Peyer's patch (tissue), 4 donors: ENCODE results near the gene SLC22A13. TPM values are rescaled to one million over a fixed set of nuclear protein-coding genes. Genes with fewer than 3 reads are reported as not detected.

Experiments
- DNase-seq, 3 donors: peaks; one replicate each; pipeline ENCODE4 v3.0.0-alpha.2; 2017 to 2019
- H3K27ac ChIP-seq, 4 donors: fragments of 200-600 bp; sonication (generic); one replicate each; pipeline ENCODE4 v1.5.1; 2016 to 2019
- H3K27me3 ChIP-seq, 2 donors: fragments of 200-600 bp; sonication (generic); one replicate each; pipeline ENCODE4 v1.5.1; 2019
- H3K36me3 ChIP-seq, 3 donors: fragments of 200-600 bp; sonication (generic); one replicate each; pipeline ENCODE4 v1.5.1; 2016 to 2019
- H3K4me1 ChIP-seq, 4 donors: fragments of 200-600 bp; sonication (generic); one replicate each; pipeline ENCODE4 v1.5.1; 2016 to 2019
- H3K4me3 ChIP-seq, 4 donors: fragments of 200-600 bp; sonication (generic); 1 replicate in 3 of 4; 2 replicates in 1 of 4; pipeline ENCODE4 v1.5.1; 2016 to 2019; ENCODE audit warnings: mild to moderate bottlenecking in 1 of 4
- H3K9me3 ChIP-seq, 4 donors: fragments of 200-600 bp; sonication (generic); one replicate each; pipeline ENCODE4 v1.5.1; 2016 to 2019; ENCODE audit warnings: mild to moderate bottlenecking in 1 of 4
- POLR2A ChIP-seq, 2 donors: fragments of 450-650 bp; IDR thresholded peaks; one replicate each; pipeline ENCODE4 v1.5.1; 2017; ENCODE audit warnings: antibody characterized with exemption in 2 of 2, mild to moderate bottlenecking in 2 of 2, moderate library complexity in 2 of 2
- total RNA-seq, 4 donors: library from RNA; depleted of rRNA; stranded (reverse); fragments of >200 nt; gene quantifications; one replicate each; pipeline ENCODE4 v1.1.0, GENCODE V29; 2016
- TF ChIP-seq, protein P1 (sequence below), 6 experiments: fragments of 450-650 bp in 4 of 6; fragments of 200-600 bp in 2 of 6; sonication (generic) in 1 of 6; IDR thresholded peaks; one replicate each; pipeline ENCODE4 v1.5.1; 2017 to 2019; ENCODE audit warnings: antibody characterized with exemption in 6 of 6, mild to moderate bottlenecking in 3 of 6, moderate library complexity in 1 of 6

SLC22A13 gene
- total RNA-seq, 4 donors from 2014 or later: 1.4 to 5.0 (median 1.7) TPM; not detected in 1

GRCh38 chr3:38226273-38226672, 39.3 kb upstream of the SLC22A13 start:
- Histone ChIP-seq H3K27ac (no peak overlapping the region), H3K9me3 (no peaks in the 10 kb centered on the region), H3K4me3 (no peak overlapping the region), H3K4me1 (no peaks in the 10 kb centered on the region), H3K36me3 (peaks cover 0 to 63% (median 0%) of the 10 kb centered on the region in 3 donors), H3K27me3 (no peaks in the 10 kb centered on the region)
- DNase-seq: no peak
- no peak for TF ChIP-seq POLR2A (IDR thresholded peaks at IDR 0.05)
- TF ChIP-seq, protein P1, sequence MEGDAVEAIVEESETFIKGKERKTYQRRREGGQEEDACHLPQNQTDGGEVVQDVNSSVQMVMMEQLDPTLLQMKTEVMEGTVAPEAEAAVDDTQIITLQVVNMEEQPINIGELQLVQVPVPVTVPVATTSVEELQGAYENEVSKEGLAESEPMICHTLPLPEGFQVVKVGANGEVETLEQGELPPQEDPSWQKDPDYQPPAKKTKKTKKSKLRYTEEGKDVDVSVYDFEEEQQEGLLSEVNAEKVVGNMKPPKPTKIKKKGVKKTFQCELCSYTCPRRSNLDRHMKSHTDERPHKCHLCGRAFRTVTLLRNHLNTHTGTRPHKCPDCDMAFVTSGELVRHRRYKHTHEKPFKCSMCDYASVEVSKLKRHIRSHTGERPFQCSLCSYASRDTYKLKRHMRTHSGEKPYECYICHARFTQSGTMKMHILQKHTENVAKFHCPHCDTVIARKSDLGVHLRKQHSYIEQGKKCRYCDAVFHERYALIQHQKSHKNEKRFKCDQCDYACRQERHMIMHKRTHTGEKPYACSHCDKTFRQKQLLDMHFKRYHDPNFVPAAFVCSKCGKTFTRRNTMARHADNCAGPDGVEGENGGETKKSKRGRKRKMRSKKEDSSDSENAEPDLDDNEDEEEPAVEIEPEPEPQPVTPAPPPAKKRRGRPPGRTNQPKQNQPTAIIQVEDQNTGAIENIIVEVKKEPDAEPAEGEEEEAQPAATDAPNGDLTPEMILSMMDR (IDR thresholded peaks at IDR 0.05): no peak

- TF ChIP-seq, protein P1 (IDR thresholded peaks at IDR 0.05): no peak
- no peak for TF ChIP-seq POLR2A (IDR thresholded peaks at IDR 0.05)
- H3K27me3 ChIP-seq: no peaks in the 10 kb centered on the region
- H3K9me3 ChIP-seq: no peaks in the 10 kb centered on the region
- peaks cover 0 to 61% (median 0%) of the 10 kb centered on the region in 3 donors for H3K36me3 ChIP-seq
- no peak overlapping the region for H3K27ac ChIP-seq
- no peaks in the 10 kb centered on the region for H3K4me1 ChIP-seq
- H3K4me3 ChIP-seq: no peak overlapping the region
- DNase-seq: no peak
Measured at GRCh38 chr3:38227989-38228388, 37.6 kb upstream of the SLC22A13 start.

- Histone ChIP-seq H3K4me3 (no peak overlapping the region), H3K27ac (no peak overlapping the region), H3K27me3 (no peaks in the 10 kb centered on the region), H3K36me3 (peaks cover 0 to 66% (median 0%) of the 10 kb centered on the region in 3 donors), H3K4me1 (no peaks in the 10 kb centered on the region), H3K9me3 (no peaks in the 10 kb centered on the region)
- DNase-seq: no peak
- TF ChIP-seq, protein P1 (IDR thresholded peaks at IDR 0.05): no peak
- no peak for TF ChIP-seq POLR2A (IDR thresholded peaks at IDR 0.05)
Measured at GRCh38 chr3:38229036-38229435, 36.6 kb upstream of the SLC22A13 start.

DNA sequence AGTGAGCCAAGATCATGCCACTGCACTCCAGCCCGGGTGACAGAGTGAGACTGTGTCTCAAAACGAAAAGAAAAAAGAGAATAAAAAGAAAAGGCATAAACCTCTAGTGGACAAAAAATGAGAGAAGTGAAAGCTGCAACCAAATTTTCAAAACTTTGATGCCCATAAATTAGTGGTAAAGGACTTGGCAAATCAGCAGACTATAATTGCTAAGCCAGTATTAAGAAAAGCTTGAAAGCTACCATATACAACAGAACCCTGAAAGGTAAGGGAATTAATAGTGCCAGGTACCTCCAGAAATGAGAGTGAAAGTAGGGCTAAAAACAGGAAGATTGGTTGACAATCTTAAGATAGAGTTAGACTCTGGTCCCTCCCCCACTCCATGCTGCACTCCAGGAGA, 32.9 kb upstream of the SLC22A13 start:
- Histone ChIP-seq H3K27me3 (no peaks in the 10 kb centered on the region), H3K4me1 (no peaks in the 10 kb centered on the region), H3K27ac (no peak overlapping the region), H3K36me3 (peaks cover 0 to 71% (median 0%) of the 10 kb centered on the region in 3 donors), H3K9me3 (peaks cover 0 to 3% (median 0%) of the 10 kb centered on the region in 4 donors), H3K4me3 (no peak overlapping the region)
- no peak for DNase-seq
- TF ChIP-seq, protein P1 (IDR thresholded peaks at IDR 0.05): no peak
- no peak for TF ChIP-seq POLR2A (IDR thresholded peaks at IDR 0.05)

- Histone ChIP-seq H3K27me3 (no peaks in the 10 kb centered on the region), H3K36me3 (peaks cover 0 to 66% (median 0%) of the 10 kb centered on the region in 3 donors), H3K4me1 (no peaks in the 10 kb centered on the region), H3K27ac (no peak overlapping the region), H3K9me3 (peaks cover 0 to 3% (median 0%) of the 10 kb centered on the region in 4 donors), H3K4me3 (no peak overlapping the region)
- no peak for TF ChIP-seq POLR2A (IDR thresholded peaks at IDR 0.05)
- TF ChIP-seq, protein P1 (IDR thresholded peaks at IDR 0.05): no peak
- no peak for DNase-seq
Measured at GRCh38 chr3:38235466-38235865, 30.1 kb upstream of the SLC22A13 start.
